NCI-H2227 (cell line): ENCODE results near the gene TTC1.
"Not testable (repeated sequence)": the region's sequence is repeated elsewhere in the genome, so short reads cannot be mapped to it uniquely, and the experiment has no call there.

ENCODE experiments used
- DNase-seq: peaks from one replicate; lab custom pipeline; 2025; ENCODE audit not compliant: unreplicated experiment; lab: John Stamatoyannopoulos, UW

Gene TTC1, protein sequence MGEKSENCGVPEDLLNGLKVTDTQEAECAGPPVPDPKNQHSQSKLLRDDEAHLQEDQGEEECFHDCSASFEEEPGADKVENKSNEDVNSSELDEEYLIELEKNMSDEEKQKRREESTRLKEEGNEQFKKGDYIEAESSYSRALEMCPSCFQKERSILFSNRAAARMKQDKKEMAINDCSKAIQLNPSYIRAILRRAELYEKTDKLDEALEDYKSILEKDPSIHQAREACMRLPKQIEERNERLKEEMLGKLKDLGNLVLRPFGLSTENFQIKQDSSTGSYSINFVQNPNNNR

DNA sequence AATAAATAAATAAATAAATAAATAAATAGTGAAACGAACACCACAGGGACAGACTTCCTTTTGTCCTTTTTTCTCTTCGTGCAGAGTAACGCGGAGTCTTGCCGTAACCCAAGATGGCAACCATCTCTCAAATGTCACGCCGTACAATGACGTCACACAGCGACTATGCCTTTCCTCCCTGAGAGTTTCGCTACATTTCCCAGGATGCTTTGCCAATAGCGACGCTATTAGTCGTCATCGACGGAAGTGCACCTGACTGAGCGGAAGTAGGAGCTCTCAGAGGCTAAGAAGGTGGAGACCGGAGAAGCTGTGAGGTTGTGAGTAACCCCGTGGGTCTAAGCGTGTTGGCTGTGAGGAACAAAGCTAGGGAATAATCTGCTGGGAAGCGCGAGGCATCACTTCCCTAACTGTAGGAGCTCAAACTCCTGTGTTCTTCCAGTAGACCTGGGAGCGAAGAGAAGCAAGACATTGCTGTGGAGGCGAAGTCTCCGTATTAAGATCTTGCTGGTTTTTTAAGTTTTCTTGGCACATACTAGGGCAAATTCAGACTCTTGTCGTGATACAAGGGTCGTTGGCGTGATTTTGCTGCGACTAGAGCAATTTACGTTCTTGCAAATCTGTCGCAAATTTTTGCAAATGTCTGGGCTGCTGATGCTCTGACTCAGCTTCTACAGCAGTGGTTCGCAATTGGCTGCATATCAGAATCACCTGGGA is at the start of gene TTC1:
Gene TTC1 (plus strand): TSS at position 263 of the 714 bp plus-strand sequence. CDS start 1,390 bp downstream, outside the sequence.
- peak; percentile 97 for DNase-seq

DNA sequence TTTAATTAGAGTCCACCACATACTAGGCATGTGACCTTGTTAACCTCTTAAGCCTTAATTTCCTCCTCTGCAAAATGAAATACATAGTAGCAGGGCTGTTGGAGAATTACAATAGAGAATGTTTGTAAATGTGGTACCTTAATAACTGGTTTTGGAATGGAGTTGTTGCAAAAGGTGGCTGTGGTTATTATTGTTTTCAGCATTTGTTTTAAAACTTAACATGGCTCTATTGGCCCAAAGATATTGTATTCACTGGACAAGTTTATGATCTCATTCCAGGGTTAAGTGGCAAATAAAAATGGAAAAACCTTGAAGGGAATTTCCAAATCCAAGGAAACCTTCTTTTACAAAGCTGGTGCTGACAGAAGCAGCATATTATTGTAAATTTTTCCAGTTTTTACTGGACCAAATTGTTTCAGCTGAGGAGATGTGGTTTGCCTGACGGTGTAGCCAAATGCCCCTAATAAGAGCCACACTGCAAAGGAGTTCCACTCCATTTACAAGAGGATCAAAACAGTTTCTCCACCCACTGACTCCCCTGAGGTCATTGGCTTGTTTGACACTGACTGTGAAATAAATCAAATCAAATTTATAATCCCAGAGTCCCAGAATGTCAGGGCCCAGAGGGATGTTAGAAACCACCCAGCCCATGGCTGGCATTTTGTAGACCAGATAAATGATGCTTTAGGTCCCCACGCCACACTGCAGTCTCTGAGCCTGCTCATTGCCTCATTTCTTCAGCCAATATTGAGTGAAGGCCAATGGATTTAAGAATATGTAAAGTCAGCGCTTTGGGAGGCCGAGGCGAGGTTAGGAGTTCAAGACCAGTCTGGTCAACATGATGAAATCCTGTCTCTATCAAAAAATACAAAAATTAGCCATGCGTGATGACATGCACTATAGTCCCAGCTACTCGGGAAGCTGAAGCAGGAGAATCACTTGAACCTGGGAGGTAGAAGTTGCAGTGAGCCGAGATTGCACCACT is 47.5 kb upstream of the TTC1 start:
- DNase-seq: no peak

DNA sequence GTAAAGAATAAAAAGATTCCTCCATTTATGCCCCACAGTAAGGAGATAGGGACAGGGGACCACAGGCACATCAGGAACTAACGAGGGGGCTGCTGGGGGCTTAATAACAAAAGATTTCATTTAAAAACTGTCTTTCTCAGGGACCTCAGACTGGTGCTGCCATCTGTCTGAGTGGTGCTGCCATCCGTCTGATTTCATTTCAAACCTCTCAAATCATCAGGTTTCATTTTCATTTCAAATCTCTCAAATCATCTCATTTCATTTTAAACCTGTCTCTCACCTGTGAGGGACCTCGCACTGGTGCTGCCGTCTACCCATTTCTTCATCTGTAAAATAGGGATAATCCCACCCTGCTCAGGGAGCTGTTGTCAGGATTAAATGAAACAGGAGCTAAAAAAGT is 46.7 kb upstream of the TTC1 start:
- no peak for DNase-seq

DNA sequence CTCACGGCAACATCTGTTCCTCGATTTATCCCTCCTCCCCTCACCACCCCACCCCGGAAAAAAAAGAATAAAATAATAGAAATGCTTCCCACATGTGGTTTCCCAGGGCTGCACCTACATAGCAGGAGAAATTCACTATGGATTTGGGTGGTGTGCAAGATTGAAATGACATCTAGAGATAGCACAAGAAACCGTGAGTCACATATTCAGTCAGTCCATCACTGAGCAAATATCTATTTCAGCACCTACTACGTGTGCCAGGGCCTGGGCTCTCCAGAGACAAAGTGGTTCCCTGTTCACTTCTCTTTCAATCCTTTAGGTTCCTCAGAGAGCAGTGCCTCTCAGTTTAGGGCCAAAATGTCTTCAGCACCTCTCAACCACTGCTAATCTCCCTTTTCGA is 45.0 kb upstream of the TTC1 start:
- no peak for DNase-seq

DNA sequence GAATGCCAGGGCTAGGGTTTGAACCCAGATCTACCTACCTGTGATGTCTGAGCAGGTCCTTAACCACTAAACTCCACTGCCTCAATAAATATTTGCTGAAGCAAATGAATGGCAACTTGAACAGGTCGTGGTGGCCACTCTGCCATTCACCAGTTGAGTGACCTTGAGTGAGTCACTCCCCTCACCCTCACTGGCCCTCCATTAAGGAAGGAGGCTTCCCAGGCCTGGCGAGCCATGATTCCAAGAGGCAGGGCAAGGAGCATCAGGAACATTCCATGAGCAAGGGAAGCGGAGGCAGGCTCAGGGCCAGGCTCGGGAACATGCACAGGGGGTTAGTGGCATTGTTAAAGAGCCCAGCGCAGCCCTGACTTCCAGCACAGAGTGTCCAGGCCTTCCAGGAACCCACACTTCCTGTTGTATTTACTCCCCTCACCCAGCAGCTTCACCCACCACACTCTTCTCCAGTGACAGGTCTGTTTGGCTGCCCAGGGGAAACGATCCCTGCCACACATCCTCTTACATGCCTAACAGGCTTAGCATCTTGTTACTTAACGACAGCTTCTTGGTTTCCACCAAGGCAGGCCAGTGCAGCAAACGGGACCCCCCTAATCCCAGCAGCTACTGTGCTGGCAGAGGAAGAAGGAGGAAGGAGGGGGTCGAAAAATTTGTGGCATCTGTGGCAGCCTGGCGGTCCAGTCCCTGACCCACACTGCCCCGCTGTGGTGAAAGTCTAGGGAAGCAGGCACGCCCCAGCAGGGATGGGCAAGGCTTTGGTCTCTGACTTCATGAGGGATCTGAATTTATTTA is 43.7 kb upstream of the TTC1 start:
- peak; percentile 37 for DNase-seq

DNA sequence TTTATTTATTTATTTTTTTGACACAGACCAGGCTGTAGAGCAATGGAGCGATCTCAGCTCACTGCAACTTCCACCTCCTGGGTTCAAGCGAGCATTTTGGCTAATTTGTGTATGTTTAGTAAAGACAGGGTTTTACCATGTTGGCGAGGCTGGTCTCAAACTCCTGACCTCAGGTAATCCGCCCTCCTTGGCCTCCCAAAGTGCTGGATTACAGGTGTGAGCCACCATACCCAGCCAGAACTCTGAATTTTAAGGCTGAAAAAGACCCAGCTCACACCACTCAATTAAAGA is 43.2 kb upstream of the TTC1 start:
- not testable (repeated sequence) for DNase-seq

DNA sequence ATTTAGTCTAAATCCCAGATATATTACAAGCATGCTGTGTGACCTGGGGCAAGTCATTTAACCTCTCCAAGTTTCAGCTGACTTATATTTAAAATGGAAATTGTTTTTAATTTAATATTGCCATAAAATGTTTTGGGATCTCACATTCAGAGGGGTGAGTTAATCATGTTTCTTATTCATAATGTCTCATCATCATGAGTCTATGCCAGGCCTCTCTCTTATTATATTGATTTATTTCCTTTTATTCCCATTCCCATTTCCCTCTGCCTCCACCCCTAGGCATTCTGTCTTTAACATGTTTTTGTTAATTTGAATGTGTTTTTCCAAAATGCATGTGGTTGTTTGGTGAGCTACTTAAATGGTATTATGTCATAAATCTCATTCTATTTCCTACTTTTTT is 39.0 kb upstream of the TTC1 start:
- no peak for DNase-seq

DNA sequence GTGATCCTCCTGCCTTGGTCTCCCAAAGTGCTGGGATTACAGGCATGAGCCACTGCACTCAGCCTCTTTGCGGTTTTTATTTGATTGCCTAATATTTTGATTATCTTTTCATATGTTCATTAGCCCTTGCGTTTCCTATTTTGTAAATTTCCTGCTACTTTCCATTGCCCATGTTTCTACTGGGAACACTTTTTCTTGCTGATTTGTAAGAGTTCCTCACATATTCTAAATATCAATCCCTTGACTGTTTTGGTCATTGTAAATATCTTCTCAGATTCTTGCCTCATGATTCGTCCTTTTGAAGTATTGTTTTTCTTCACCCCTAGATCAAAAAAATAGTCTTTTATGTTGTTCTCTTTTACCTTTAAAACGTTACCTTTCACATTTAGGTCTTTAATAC is 37.9 kb upstream of the TTC1 start:
- DNase-seq: no peak

DNA sequence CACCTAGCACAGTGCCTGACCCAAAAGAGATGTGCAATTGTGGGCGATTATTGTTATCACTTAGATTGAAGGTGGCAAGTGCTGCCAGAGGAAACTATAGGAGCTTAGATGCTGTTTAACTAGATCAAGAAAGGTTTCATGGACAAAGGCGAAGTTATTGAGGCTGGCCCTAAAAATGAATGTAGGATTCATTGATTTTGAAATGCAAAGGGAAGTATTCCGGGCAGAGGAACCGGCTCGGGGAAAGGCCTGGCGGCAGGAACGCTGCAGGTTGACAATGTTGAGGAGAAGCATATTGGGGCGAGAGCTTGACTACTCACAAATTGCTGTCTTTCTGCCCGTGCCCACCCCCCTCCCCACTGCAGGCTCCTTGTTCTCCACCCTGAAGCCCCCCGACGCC is 37.4 kb upstream of the TTC1 start:
- no peak for DNase-seq

DNA sequence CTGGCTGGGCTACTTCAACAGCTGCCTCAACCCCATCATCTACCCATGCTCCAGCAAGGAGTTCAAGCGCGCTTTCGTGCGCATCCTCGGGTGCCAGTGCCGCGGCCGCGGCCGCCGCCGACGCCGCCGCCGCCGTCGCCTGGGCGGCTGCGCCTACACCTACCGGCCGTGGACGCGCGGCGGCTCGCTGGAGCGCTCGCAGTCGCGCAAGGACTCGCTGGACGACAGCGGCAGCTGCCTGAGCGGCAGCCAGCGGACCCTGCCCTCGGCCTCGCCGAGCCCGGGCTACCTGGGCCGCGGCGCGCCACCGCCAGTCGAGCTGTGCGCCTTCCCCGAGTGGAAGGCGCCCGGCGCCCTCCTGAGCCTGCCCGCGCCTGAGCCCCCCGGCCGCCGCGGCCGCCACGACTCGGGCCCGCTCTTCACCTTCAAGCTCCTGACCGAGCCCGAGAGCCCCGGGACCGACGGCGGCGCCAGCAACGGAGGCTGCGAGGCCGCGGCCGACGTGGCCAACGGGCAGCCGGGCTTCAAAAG is 36.9 kb upstream of the TTC1 start:
- DNase-seq: peak; percentile 14

DNA sequence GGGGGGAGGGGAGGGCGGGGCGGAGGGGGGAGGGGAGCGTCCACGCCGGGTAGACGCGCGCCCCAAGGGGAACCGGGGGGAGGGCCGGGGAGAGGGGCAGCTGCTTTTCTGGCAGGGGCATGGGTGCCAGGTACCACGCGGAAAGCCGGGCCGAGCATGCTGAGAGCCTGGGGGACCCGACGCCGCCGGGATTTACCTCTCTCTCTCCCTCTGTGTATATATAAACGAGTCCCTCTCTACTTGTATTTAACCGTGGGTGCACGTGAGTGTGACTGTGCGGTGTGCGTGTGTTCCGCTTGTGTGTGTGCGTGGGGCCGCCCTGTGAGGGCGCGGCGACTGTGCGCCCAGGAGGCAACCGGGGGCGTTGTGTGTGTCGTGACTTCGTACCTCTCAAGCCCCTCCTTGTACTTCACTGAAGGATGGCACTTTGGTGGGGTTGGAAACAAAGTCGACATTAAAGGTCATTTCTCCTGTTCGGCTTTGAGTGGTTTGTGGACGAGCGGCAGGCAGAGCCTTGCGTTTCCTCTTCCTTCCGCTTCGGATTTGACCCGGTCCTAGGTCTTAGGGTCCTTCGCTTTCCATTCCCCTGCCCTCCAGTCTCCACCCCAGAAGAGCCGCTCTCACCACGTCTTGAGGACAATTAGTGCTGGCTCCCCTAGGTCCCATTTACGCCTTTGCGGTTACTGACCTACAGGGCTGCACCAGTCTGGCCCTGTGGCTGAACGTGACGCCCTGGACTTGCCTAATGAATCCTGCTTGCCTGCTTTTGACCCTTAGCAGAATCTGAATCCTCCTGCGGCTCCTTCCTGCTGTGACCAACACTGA is 36.2 kb upstream of the TTC1 start:
- DNase-seq: no peak

DNA sequence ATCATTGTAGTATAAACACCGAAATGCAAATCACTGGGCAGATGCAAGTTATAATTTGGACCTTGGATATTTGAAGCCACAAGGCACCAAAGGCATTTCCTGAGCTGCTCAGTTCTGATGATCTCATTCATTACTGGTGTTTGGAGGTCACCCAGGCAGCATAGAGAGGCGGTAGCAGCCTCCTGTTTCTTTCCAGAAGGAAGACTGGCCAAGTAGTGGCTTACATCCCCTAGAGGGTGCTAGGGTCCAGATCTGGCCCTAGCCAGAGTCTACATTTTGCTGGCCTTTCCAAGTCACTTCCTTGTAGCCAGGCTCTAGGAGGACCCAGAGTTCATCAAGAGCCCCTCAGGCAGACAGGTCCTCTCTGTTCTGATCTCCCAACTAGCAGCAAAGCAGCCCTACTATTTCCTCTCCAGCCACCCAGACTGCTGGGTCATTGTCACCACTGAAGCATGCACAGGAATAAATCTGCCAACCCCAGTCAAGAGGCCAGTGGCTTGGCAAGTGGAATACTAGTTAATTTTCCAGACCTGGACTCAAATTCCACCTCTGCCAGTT is 33.4 kb upstream of the TTC1 start:
- DNase-seq: no peak

DNA sequence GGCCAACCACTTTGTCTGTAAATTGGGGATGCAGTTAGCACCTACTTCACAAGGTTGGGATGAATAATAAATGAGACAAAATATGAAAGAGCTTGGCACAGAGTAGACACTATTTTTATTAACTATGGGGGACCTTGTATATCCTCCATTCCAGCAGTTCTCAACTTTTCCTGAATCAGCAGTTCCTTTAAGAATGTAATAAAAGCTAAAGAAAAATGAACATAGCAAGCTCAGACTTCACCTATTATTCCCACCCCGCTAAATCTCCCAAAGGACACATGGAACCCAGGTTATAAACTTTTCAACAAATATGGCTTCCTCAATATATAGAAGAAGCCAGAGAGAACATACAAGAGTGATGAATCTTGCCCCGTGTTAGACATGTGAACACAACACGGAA is 32.0 kb upstream of the TTC1 start:
- DNase-seq: no peak

DNA sequence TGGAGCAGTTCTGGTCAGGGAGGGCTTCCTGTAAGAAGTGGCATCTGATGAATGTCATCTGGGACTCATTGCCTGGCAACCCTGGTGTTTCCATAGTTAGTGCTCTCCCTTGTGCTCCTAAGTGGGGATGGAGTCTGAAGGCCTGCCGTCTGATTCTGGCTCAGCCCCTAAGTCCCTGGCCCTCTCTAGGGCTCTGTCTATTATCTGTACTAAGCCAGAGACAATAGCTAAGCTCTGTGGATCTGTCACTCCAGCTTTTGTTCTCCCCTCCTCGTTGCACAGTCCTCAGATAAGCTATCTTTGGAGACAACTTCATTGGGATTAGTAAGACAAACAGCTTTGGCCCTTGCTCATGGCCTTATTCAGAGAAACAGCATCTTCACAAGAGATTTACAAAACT is 30.6 kb upstream of the TTC1 start:
- DNase-seq: no peak

DNA sequence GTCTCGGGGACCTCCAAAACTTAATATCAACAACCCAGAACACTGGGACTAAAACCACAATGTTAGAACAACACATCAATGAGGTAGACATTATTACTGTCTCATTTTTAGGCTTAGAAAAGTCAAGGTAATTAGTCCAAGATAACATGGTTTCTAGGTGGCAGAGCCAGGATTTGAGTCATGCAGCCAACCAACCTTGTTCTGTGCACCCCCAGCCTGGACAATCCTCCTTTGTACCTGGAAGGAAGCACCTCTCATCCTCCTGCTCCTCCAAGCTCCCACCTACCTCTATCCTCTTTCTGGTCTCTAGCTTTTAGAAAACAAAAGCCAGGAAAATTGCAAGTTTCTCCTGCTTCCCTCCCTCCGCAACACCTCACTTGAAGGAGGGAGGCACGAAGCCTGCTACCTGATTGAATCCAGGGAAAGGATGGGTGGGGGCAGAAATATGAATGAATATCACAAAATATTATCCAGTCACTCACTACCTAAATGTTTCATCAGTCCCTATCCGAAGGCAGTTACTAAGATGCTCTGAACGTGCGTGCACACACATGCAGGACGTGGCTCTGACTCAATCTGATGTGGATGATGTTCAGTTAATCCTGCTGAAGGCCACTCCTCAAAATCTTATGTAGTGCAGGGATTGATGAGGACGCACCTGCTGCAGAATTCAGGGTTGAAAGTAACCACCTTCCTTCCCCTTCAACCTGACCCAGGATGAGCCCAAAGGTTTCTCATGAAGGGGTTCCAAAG is 26.3 kb upstream of the TTC1 start:
- DNase-seq: no peak

DNA sequence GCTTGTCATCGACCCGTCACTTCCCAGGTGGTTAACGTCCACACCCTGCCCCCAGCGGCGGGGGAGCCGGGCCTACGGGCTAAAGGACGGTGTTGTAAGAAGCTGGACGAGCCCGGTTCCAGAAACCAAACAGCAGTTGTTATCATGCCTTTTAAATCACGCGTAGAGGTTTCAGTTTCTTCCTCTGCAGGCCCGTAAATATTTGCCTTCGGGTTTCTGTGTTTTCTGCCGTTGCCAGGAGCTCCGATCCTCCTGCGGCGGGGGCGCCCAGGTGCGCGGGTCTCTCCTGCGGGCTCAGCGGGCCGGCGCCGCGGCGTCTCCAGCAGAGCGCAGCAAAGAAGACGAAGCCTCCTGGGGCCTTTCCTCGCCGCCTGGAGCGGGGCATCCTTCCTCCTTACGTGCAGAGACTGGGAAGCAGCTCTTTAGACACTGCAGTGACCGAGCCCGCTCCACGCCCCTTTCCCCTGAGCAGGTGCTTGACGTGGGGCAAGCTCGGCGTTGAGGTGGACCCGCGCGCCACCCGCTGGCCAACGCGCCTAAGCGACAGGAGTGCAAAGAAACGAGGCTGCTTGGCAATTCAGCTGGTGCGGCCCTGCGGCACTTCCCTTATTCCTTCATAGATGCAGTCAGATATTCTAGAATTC is 21.8 kb upstream of the TTC1 start:
- DNase-seq: peak; percentile 75

DNA sequence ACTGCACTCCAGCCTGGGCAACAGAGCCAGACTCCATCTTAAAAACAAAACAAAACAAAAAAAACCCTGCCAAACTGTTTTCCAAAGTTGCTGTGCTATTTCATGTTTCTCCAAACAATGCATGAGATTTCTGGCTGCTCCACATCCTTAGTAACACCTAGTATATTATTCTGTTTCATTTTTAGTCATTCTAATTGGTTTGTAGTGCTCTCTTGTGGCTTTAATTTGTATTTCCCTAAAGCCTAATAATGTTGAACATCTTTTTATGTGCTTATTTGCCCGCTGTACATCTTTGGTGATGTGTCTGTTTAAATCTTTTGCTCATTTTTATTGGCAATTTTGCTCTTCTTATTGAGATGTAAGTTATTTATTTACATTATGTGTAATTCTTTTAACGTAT is 18.4 kb upstream of the TTC1 start:
- no peak for DNase-seq

DNA sequence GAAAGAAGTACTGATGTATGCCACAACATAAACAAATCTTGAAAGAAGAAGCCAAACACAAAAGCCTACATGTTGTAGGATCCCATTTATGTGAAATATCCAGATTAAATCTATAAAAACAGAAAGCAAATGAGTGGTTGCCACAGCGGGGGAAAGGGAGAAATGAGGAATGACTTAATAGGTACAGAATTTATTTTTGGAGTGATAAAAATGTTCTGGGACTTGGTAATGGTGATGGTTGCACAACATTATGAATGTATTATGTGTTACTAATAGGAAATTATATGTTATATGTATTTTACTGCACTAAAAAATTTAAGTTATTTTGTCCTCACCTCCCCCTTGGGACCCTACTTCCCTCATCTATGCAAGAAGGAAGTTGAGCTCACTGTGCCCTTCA is 16.4 kb upstream of the TTC1 start:
- no peak for DNase-seq
